SHP77 treated with DMSO at 0.1 percent for 48 hours (cell line): ENCODE results near the gene CXCL3.

Experiments
- DNase-seq: peaks from one replicate; lab custom pipeline; 2025; lab: John Stamatoyannopoulos, UW

Gene CXCL3

GRCh38 chr4:74013264-74013663 lies 25.2 kb downstream of the CXCL3 start:
- DNase-seq = no peak

GRCh38 chr4:74012130-74012529 lies 26.4 kb downstream of the CXCL3 start:
- DNase-seq = no peak

GRCh38 chr4:74009307-74009706 lies 29.2 kb downstream of the CXCL3 start:
- no peak for DNase-seq

DNA sequence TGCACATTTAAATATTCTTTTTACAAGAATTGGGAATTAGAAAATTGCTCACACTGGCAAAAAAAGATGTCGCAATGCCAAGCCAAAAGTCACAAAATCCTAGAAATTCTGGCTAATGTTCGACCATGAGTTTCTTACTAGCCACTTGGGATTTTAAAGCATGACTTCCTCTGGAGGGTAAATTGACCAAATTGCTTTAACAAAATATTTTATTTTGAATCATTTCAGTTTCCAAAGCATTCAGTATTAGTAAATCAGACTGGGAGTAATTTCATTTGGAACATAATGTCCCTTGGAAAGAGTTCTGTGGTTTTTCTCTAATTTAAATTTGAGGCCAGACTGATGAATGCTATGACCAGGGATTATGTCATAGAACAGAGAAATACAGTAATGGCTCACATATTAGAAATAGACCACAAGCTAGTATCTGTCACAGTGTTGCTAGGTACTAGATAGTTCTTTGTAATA lies 32.4 kb downstream of the CXCL3 start:
- DNase-seq = no peak

GRCh38 chr4:74005528-74005927 lies 33.0 kb downstream of the CXCL3 start:
- no peak for DNase-seq

GRCh38 chr4:74004668-74005067 lies 33.8 kb downstream of the CXCL3 start:
- DNase-seq = no peak

GRCh38 chr4:74000301-74000700 lies 38.2 kb downstream of the CXCL3 start:
- no peak for DNase-seq

DNA sequence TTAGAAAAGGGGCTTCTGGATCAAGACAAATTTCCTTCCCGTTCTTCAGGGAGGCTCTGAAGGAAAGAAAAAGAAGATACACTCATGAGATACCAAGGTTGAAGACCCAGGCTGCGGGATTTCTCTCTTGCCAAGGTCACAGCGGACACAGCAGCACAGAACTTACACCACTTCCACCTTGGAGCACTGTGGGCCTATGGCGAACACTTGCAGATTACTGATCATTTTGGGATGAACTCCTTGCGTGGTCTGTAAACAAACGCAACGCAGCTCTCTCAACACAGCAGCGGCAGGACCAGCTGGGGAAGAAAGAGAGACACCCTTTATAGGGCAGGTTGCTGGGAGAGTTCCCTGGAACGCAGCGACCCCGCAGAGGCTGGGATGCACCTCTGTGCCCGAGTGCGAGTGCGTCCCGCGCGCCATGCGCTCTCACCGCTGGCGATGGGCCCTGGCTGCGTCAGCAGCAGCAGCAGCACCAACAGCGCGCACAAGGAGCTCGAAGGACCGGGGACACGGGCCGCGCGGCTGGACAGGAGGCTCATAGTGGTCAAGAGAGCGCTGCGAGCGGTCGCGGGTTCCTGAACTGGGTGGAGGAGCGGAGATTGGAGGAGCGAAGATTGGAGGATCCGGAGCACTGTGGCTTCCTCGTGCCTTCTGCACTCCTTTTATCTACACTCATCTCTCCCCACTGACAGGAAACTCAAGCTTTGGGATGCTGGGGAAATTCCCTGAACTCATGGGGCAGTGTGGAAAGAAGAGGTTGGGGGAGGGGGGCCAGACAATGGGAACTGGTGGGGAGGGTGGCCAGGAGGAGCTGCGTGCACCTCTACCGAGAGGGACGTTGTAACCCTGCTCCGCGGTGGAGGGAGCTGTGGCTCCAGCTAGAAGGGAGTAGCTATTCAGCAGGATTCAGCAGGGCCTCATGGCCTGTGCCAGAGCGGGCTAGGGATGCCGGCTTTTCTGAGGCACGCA lies 40.2 kb downstream of the CXCL3 start, which contains the start of gene CXCL5:
Gene CXCL5, minus strand, starts transcription at position 638 of the 972 bp plus-strand sequence. Its CDS starts 96 bp downstream, at position 542.
- DNase-seq = no peak

- DNase-seq = no peak
Observed at GRCh38 chr4:73992050-73992449, 46.4 kb downstream of the CXCL3 start.

DNA sequence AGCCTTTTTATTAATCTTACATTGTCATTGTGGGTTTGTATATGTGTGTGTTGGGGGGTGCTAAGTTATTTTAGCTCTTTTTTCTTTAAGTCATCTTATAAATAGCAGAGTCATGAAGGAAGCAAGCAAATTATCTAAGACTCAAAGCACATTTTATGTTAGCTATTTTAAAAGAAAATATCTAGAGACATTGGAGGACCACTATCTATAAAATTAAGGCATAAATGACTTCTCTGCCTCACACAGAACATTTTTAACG lies 46.8 kb downstream of the CXCL3 start:
- no peak for DNase-seq

- DNase-seq = no peak
Observed at GRCh38 chr4:73990988-73991741, 47.3 kb downstream of the CXCL3 start.

DNA sequence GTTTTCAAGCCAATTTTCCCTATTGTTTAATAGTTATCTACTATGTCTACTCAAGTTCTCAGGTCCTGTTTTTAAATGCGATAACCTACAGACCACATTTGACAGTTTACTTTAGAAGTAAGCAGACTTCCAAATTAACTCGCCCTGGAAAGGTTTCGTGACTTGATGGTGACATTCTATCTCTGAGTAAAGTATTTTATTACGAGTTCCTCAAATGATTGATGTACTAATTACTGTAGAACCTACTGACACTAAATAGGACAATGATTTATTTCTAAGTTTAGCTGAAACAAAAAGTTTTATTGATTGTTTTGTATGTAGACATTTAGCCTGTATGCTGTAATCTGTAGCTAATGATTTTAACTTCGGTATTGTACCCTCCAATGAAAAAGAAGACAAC lies 48.6 kb downstream of the CXCL3 start:
- no peak for DNase-seq

DNA sequence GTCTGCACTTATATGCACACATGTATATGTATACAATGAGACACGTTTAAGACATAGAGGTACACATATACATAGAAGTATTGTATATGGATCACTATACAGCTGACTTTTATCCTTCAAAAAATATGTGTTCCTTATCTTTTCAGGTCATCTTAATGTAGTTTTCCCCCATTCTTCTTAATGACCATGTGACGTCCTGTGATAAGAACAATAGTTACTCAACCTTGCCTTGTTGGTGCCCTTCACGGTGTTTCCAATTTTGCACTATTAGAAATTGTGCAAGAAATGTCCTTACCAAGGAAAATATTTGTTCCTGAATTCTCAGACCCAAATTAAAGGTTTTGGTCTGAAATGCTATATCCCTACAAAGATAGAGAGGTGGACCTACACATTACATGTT lies 49.5 kb downstream of the CXCL3 start:
- no peak for DNase-seq

DNA sequence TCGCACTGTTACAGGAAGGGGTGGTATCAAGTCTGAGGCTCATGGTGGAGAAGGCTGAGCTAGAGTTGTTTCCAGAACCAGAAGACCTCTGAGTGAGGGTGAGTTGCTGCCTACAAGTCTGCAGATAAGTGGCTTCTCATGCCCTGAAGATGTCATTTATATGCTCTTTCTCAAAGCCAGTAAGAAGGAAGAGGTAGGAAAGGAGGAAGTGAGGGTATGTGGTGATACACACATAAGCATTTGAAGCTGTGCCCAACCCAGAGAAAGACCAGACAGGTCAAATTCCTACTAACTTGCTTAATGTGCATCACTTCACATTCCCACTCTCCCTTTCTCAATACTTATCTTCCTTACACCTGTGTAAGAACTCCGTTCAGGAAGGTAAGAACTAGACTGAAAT lies 50.4 kb downstream of the CXCL3 start, which contains the start of gene PPBP:
Gene PPBP, minus strand, starts transcription at position 130 of the 400 bp plus-strand sequence. Its CDS starts 87 bp downstream, at position 43.
- DNase-seq = no peak
